ENCODE results near the gene RIBC2.
"Not testable (repeated sequence)": the region's sequence is repeated elsewhere in the genome, so short reads cannot be mapped to it uniquely, and the experiment has no call there.

RIBC2 gene

GRCh38 chr22:45424241-45424731, 10.8 kb downstream of the RIBC2 start:
- DNase-seq (ENCODE audit: low read depth in 3 of 3, low spot score in 1 of 3) = no peak

GRCh38 chr22:45425101-45425500, 11.6 kb downstream of the RIBC2 start:
- DNase-seq (ENCODE audit: low read depth in 3 of 3, low spot score in 1 of 3) = no peak

- no peak for DNase-seq (ENCODE audit: low read depth in 3 of 3, low spot score in 1 of 3)
These were observed 12.2 kb downstream of the RIBC2 start for GRCh38 chr22:45425531-45426265.

GRCh38 chr22:45426387-45426786, 12.9 kb downstream of the RIBC2 start:
- no peak for DNase-seq (ENCODE audit: low read depth in 3 of 3, low spot score in 1 of 3)

GRCh38 chr22:45427114-45427513, 13.6 kb downstream of the RIBC2 start:
- no peak for DNase-seq (ENCODE audit: low read depth in 3 of 3, low spot score in 1 of 3)

- no peak for DNase-seq (ENCODE audit: low read depth in 3 of 3, low spot score in 1 of 3)
These were observed 15.2 kb downstream of the RIBC2 start for GRCh38 chr22:45428391-45429385.

- DNase-seq (ENCODE audit: low read depth in 3 of 3, low spot score in 1 of 3) = no peak
These were observed 15.9 kb downstream of the RIBC2 start for GRCh38 chr22:45429424-45429823.

GRCh38 chr22:45429981-45430775, 16.7 kb downstream of the RIBC2 start:
- no peak for DNase-seq (ENCODE audit: low read depth in 3 of 3, low spot score in 1 of 3)

- no peak for DNase-seq (ENCODE audit: low read depth in 3 of 3, low spot score in 1 of 3)
These were observed 17.4 kb downstream of the RIBC2 start for GRCh38 chr22:45430871-45431270.

GRCh38 chr22:45434981-45435380, 21.5 kb downstream of the RIBC2 start:
- no peak for DNase-seq (ENCODE audit: low read depth in 3 of 3, low spot score in 1 of 3)

- DNase-seq (ENCODE audit: low read depth in 3 of 3, low spot score in 1 of 3) = peak; percentile 54 to 68 (median 63)
These were observed 22.1 kb downstream of the RIBC2 start for GRCh38 chr22:45435544-45436139.

GRCh38 chr22:45436871-45437517, 23.5 kb downstream of the RIBC2 start:
- not testable (repeated sequence) for DNase-seq (ENCODE audit: low read depth in 3 of 3, low spot score in 1 of 3)

GRCh38 chr22:45438336-45438735, 24.8 kb downstream of the RIBC2 start:
- DNase-seq (ENCODE audit: low read depth in 3 of 3, low spot score in 1 of 3) = no peak

GRCh38 chr22:45440688-45441087, 27.2 kb downstream of the RIBC2 start:
- not testable (repeated sequence) for DNase-seq (ENCODE audit: low read depth in 3 of 3, low spot score in 1 of 3)

- no peak for DNase-seq (ENCODE audit: low read depth in 3 of 3, low spot score in 1 of 3)
These were observed 27.6 kb downstream of the RIBC2 start for GRCh38 chr22:45441138-45441537.

- no peak for DNase-seq (ENCODE audit: low read depth in 3 of 3, low spot score in 1 of 3)
These were observed 28.6 kb downstream of the RIBC2 start for GRCh38 chr22:45442116-45442515.

- DNase-seq (ENCODE audit: low read depth in 3 of 3, low spot score in 1 of 3) = no peak
These were observed 30.7 kb downstream of the RIBC2 start for GRCh38 chr22:45444168-45444567.

GRCh38 chr22:45445031-45445710, 31.7 kb downstream of the RIBC2 start:
- no peak for DNase-seq (ENCODE audit: low read depth in 3 of 3, low spot score in 1 of 3)

- no peak for DNase-seq (ENCODE audit: low read depth in 3 of 3, low spot score in 1 of 3)
These were observed 32.7 kb downstream of the RIBC2 start for GRCh38 chr22:45446216-45446615.

- DNase-seq (ENCODE audit: low read depth in 3 of 3, low spot score in 1 of 3) = not testable (repeated sequence)
These were observed 34.1 kb downstream of the RIBC2 start for GRCh38 chr22:45447596-45447995.

Data from stimulated activated CD4-positive, alpha-beta T cell treated with anti-CD3 and anti-CD28 coated beads, TNF-alpha, amount 100 ng/mL, for 1 hour (primary cell).